ENCODE results near the gene DSTYK.
"Not testable (repeated sequence)": the region's sequence is repeated elsewhere in the genome, so short reads cannot be mapped to it uniquely, and the experiment has no call there.

The DSTYK gene

DNA sequence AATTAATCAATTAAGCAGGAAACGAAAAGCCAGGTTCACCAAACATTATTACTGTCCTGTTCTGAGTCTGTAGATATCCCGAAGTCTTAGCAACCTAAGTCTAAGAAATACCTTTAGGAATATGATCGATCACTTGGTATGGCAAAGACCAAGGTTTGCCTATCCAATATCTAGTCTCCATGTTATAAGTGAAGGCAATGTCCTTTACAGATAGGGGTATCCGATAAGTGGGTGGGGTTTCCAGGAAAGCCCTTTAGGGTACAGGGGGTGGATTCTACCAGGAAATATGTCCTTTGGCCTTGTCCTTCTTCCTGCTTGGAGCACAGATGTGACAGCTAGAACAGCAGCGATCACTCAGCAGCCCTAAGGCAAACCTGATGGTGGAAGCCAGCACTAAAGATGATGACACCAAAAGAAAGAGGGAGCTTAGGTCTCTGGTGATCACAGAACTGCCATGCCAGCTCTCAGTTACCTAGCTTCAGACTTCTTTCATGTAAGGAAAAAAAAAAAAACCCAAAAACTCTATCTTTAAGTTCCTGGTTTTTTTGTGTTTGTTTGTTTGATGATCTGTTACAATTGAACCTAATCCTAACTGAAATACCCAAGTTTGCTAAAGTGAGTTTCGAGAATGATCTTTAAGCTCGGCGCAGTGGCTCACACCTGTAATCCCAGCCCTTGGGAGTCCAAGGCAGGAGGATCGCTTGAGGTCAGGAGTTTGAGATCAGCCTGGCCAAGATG, 40.8 kb downstream of the DSTYK start:
- DNase-seq (ENCODE audit: low spot score), result no peak

DNA sequence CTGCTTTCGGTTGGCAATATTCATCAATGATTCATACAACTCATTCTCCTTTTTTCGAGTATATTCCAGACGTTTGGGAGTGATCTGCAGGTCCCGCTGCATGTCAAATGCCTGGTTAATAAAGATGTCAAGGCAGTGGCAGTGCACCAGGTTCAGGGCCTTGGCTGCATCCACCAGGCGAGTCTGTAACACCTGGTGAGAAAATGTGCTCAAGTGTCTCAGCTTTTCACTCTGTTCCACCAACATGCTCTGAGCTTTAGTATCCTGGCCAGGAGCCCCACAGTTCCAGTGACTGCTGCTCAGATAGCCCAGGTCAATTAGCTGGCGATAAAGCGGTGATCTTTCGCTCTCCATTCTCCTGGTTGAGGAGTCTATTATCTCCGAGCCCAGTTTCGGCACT, 42.3 kb downstream of the DSTYK start:
- DNase-seq (ENCODE audit: low spot score), result no peak

DNA sequence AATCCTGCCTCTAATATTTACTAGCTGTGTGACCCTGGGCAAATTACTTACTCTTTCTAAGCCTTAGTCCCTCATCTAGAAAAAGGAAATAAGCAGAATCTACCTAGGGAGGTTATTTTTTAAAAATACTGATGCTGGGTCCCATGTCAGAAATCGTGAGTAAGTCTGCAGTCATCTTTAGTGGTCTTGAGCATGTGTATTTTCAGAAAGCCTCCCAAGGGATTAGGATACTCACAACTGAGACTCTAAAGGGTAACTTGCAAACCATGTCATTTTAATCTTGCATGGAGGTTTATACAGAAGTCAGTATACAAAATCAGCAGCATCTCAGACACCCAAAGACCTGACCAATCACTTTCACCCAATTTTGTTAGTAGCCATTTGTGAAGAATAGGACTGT, 43.2 kb downstream of the DSTYK start:
- DNase-seq (ENCODE audit: low spot score), result no peak

DNA sequence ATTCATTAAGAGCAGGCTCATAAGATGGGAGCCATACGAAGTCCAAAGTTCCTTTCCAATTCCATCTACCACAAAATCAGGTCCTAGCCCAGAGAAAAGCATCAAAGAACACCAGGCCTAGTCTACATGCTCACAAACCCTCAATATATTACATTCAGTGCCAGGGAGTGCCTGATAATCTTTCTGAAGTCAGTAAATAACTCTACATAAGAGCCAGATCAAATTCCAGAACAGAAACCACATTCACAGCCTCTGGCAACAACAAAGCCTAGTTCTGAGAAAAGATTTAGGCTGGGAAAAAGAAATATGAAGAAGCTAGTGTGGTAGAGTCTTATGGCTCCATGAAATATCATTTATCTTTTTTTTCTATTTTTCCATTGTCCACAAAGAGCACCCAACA, 49.2 kb downstream of the DSTYK start:
- DNase-seq (ENCODE audit: low spot score), result no peak

DNA sequence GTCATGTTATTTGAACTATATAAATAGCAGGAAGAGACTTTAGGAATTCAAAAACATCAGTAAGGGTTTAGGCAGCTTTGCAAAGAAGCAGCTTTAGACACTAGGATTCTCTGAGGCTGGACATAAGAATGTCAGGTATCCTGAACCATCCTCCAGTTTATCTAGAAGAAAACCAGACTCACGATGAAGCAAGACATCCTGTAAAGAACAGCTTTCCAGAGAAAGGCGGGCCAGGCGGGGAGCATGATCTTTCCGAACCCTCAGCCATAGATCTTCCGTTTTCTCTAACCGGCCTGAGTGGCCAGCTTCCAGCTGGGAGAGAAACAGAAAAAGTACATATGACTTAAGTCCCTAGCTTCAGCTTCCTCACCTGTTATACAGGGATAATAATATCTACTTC, 50.4 kb downstream of the DSTYK start:
- DNase-seq (ENCODE audit: low spot score), result no peak

DNA sequence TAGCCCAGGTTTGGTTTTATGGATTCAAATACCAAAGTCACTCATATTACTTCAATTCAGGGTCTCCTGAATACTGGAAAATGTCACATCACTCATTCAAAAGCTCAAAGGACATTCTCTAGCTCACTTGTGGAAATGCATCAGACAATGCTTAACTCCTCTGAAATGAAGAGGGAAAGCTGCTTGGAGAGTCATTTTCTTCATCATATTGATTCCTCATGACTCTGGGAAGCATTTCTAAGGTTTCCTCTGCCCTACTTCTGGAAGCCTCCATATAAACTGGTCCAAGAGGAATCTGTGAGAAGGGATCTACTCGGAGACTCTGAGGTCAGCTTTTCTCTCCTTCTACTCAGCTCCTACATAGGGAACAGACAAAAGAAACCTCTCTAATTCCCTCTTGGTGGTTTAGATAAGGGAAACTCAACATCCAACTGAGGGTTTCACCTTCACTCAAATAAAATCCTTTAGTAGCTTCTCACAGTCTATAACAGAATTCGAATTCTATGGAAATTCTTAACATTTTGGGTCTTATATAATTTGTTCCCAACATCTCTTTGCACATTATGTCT, 53.4 kb downstream of the DSTYK start:
- no peak for DNase-seq (ENCODE audit: low spot score)

DNA sequence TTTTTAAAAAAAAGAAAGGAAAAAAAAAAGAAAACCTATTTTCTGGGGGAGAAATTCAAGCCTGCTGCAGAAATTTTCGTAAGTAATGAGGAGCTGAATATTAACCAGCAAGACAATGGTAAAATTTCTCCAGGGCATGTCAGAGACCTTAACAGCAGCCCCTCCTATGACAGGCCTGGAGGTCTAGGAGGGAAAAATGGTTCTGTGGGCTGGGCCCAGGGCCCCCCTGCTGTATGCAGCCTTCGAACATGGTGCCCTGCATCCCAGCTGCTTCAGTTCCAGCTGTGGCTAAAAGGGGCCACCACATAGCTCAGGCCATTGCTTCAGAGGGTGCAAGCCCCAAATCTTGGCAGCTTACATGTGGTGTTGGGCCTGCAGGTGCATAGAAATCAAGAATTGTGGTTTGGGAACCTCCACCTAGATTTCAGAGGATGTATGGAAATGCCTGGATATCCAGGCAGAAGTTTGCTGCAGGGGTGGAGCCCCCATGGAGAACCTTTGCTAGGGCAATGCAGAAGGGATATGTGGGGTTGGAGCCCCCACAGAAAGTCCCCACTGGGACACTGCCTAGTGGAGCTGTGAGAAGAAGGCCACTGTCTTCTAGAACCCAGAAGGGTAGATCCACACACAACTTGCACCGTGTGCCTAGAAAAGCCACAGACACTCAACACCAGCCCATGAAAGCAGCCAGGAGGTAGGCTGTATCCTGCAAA, 55.7 kb downstream of the DSTYK start:
- DNase-seq (ENCODE audit: low spot score), result not testable (repeated sequence)

DNA sequence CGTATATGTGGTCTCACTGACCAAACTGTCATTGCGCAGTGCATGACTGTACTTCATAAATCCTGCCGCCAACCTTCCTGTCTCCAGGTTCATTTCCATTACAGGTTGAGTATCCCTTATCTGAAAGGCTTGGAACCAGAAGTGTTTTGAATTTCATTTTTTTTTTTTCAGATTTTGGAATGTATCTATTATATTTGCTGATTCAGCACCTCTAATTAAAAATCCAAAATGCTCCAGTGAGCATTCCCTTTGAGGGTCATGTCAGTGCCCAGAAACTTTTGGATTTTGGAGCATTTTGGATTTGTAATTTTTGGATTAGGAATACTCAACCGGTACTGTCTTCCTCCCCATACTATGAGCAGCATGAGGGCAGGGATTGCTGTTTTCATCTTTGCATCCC, 59.0 kb downstream of the DSTYK start:
- no peak for DNase-seq (ENCODE audit: low spot score)

DNA sequence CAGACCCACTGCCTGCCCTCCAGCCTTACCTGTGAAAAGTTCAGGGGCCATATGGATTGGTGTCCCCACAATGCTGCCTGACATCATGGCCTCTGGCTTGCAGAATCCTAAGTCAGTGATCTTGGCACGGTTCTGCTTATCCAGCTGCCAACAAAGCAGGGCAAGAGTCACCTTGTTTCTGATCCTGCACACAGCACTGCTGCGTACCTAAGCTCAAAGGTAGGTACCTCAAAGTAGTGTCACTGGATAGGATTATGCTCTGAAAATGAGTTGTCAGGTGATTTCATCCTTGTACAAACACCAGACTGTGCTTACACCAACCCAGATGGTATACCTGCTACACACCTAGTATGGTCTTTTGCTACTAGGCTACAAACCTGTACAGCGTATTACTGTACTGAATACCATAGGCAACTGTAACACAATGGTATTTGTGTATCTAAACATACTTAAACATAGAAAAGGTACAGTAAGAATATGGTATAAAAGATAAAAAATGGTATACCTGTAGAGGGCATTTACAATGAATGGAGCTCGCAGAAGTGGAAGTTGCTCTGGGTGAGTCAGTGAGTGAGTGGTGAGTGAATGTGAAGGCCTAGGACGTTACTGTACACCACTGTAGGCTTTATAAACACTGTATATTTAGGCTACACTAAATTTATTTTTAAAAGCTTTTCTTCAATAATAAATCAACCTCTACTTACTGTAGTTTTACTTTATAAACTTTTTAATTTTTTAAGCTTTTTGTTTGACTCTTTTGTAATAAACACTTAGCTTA, 60.7 kb downstream of the DSTYK start:
- DNase-seq (ENCODE audit: low spot score), result no peak

DNA sequence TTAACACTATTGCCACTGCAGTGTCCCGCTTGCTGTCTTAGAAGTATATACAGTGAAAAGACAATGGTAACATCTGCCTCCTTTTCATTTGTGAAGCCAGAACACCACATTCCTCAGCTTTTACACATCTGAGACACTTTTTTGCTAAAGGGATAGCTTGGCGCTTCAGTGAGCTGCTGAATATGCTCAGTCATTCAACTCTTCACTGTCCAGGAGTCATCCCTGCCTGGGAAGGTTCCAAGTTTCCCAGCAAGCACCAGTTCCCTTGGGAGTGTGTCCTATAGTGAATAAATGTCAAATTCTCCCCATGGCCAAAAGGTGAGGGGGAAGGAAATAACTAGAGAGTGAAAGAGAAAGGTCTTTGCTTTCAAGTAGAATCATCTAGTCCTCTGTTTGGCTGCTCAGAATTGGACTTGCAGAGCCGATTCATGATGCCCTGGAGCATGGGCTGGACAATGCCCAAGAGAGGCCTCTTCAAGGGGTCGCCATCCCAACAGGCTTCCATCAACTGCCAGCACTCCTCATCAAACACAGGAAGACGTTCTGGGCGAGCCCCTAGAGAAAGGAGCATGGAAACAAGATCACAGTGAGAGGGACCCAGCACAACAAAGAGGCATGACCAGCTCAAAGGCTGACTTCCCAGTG, 64.2 kb downstream of the DSTYK start:
- no peak for DNase-seq (ENCODE audit: low spot score)

DNA sequence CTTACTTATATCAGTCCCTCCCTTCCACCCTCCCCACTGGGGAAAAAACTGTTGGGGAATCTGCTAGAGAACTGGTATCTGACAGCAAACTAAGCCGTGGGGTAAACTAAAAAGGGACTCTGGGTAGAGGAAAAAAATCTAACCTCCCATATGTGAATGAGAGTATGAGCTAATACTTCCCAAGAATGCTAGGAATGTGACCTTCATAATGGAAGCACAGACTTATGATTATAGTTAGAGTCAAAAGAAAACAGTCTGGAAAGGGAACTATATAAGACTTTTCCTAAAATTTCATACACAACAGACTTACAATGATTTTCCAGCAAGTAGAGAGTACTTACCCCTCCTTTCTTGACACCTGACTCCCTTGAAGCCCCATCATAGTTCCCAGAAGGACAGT, 66.8 kb downstream of the DSTYK start:
- DNase-seq (ENCODE audit: low spot score), result no peak

DNA sequence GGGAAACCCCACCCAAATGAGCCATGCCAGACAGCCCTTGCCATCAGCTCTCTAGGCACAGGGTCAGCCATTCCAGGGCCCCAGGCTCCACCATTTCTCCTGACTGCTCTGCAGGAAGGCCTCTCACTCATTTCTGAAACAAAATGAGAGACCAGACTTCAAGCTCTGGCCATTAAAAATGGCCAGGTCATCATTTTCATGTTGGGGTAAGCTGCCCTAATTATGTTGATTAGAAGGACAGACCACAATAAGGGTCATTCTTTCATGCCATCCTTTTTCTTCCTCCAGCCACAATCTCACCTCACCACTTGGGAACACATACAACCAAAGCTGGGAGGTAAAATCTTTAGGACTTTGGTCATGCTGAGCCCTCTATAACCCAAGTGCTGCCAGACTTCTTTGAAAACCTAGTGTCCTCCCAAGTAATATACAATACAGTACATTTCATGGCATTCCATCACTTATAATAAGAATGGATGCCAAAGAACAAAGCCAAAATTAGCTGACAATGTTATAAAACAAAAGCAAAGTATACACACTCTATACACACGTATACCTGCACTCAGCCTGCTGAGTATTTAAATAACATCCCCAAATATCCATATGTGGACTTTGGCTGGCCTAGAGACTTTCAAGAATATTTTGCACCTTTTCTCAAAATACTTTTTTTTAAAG, 67.3 kb downstream of the DSTYK start:
- no peak for DNase-seq (ENCODE audit: low spot score)

DNA sequence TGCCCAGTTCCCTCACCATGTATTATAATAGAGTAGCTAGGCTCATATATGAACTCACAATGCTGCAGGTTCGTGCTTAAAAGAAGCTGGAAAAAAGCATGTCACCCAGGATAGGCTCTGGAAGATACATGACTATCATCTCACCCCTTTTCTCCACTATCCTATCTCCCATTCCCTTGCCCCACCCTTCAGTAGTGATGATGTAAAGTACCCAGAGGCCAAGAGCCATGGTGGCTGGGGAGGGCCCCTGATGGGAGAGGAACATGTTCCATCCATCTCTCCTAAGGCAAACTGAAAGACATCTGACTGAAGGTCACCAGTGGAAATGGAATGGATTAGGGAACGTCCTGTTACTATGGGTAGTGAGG, 69.4 kb downstream of the DSTYK start:
- no peak for DNase-seq (ENCODE audit: low spot score)

DNA sequence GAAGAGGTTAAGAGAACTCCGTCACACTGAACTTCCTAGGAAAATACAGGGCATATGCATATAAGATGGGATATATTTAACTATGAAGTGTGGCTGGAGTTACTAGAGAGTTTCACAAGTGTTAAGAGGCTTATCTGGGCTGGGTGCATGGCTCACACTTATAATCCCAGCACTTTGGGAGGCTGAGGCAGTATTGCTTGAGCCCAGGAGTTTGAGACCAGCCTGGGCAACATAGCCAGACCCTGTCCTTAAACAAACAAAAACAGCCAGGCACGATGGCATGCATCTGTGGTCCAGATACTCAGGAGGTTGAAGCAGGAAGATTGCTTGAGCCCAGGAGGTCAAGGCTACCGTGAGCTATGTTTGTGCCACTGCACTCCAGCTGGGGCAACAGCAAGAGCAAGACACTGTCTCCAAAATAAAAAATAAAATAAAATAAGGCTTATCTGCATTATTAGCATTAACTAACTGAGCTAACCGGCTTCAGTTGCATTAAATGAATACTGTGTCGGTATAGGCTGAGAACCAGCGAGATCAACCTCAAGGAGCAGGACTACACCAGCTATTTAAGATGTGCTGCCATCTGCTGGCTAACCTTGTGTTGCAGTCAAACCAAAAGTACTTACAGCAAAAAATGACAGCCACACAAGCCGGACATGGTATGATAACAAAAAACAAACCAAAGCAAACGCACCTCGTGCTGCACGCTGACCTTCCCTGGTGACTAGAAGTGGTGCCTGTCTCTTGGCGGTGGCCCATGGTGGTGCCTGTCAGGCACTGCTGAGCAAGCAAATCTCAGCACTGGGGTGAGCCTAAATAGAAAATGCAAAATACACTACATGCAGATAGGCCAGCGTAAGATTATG, 70.0 kb downstream of the DSTYK start:
- DNase-seq (ENCODE audit: low spot score), result no peak

DNA sequence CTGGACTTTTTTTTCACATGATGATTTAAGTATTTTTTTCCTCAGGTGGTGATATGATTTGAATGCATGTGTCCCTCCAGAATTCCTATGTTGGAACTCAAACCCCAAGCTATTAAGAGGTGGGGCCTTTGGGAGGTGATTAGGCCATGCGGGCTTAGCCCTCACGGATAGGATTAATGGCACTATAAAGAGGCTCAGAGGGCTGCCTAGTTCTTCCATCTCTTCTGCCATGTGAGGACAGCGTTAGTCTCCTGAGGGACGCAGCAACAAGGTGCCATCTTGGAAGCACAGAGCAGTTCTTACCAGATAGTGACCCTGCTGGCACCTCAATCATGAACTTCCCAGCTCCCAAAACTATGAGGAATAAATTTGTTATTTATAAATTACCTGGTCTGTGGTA, 71.4 kb downstream of the DSTYK start:
- DNase-seq (ENCODE audit: low spot score), result no peak

DNA sequence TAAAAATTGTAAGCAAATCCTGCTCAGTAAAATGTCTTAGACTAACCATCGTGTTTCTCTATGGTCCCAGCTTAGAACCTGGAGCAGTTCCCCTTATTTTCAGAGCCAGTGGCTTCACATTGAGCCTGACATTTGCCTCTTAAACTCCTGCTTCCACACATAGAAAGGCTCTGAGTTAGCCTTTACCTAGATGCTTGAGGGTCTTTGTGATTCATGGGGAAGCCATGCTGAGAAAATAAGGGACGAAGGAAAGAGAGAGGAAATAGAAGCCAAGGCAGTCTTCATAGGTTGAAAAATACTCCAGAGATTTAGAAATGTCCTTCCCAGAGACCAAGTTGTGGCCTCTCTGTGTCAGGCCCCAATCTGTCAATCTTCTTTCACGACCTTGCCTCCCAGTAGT, 73.6 kb downstream of the DSTYK start:
- DNase-seq (ENCODE audit: low spot score), result no peak

DNA sequence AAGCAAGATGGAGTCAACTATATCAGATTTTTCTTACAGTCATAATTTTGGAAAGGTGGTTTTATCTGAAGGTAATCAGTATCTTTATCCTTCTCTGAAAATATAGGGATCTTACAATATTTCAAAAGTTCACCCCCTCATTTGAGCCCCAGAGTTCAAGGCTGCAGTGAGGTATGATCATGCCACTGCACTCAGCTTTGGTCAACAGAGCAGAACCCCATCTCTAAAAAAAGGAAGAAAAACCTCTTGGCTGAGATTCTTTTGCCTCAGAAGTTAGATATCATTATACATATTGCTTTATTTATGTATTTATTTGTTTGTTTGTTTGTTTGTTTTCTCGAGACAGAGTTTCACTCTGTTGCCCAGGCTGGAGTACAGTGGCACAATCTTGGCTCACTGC, 78.2 kb downstream of the DSTYK start:
- DNase-seq (ENCODE audit: low spot score), result no peak

DNA sequence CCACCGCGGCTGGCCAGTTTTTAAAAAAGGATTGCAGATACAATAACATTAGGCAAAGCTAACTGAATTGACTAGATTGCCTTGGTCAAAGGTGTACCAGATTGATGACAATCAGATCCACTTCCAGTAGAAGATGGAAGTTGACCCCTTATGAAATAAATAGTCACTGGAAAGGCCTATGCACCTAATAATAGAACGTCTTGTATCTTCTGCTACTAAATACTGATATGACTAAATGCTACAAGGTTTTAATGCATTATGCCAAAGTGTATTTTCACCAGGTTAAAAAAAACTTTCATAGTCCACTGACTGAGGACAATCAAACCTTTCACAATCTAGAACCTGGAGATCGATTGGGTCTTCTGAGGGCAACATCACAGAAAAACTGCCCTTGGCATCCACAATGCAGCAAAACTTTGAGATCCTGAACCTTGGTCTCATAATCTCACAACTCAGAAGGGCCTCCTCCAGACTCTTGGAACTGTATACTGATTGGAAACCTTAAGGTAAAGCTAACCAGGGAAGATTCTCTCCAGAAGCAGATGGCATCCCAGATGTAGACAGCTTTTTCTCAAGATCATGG, 82.0 kb downstream of the DSTYK start:
- DNase-seq (ENCODE audit: low spot score), result no peak

DNA sequence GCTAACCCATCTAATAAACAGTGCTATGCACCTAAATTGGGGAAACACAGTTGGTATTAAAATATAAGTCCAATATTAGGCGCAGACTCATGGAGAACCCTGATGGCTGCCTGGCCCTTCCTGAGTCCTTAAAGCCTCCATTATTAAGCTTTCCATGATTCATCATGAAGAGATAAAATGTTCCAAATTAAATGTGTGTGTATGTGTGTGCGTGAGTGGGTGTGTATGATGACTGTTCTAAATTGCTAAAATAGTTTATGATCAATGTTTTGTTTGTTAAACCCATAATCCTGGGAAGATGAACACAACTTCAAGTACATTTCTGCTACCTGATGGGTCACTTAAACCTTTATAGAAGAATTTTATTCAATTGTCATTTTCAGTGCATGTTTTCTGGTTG, 83.5 kb downstream of the DSTYK start:
- no peak for DNase-seq (ENCODE audit: low spot score)

DNA sequence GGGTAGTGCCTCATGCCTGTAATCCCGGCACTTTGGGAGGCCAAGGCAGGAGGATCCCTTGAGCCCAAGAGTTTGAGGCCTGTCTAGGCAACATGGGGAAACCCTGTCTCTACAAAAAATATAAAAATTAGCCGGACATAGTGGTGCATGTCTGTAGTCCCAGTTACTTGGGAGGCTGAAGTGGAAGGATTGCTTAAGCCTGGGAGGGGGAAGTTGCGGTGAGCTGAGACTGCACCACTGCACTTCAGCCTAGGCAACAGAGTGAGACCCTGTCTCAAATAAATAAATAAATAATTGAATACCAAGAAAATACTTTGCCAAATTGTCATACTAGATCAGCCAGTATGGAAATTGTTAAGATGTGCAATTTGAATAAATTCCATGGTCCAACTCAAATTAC, 83.9 kb downstream of the DSTYK start:
- no peak for DNase-seq (ENCODE audit: low spot score)

Measured in left forelimb (tissue), 1 donor.